ENCODE measurements around the gene PRELP.

DNA sequence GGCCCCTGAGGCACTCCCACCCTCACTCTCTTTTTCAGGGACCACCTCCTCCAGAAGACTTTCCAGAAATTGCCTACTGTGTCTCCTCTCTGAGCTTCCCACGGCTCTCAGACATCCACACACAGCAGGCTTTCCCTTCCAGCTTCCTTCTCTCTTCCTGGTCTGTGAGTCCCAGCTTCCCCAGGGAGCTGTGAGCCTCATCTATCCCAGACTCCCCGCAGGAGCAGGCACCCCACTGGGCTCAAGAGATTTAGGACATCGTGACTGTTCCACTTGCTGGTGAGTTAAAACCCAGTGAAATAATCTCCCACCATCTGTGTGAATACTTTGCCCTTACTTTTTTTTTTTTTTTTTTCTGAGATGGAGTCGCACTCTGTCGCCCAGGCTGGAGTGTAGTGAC lies 22.0 kb upstream of the PRELP start:
- no peak for TF ChIP-seq CTCF (IDR thresholded peaks at IDR 0.05)
- TF ChIP-seq POLR2A (IDR thresholded peaks at IDR 0.05): no peak
- TF ChIP-seq POLR2AphosphoS5 (IDR thresholded peaks at IDR 0.05): no peak

Measured in breast epithelium (tissue), 3 donors.